Natural killer cell (primary cell): ENCODE measurements around the gene LPO. TPM values are rescaled to one million over a fixed set of nuclear protein-coding genes. Genes with fewer than 3 reads are reported as not detected.

ENCODE experiments used
- ATAC-seq, 3 donors: fragments of 150-1000 bp in 2 of 3; fragments of 200-7000 bp in 1 of 3; cut with Tn5 transposase; 1 replicate in 1 of 3; 2 replicates in 2 of 3; pipeline ENCODE4 v1.10.0; 2021; ENCODE audit warnings: mild to moderate bottlenecking in 2 of 3, moderate library complexity in 2 of 3
- DNase-seq, 2 donors: peaks; one replicate each; pipeline versions ENCODE4 v3.0.0 to v3.0.0-alpha.2; 2013 to 2021; ENCODE audit warnings: mixed read lengths in 1 of 2
- H3K27ac ChIP-seq: one replicate; pipeline ENCODE4 v1.5.1; 2013; ENCODE audit warnings: mild to moderate bottlenecking, low read length
- H3K27me3 ChIP-seq: one replicate; pipeline ENCODE4 v1.6.1; 2013; ENCODE audit warnings: low read length; ENCODE audit not compliant: control insufficient read depth, insufficient read depth
- H3K36me3 ChIP-seq: one replicate; pipeline ENCODE4 v1.6.1; 2013; ENCODE audit warnings: low read length; ENCODE audit not compliant: control insufficient read depth, insufficient read depth
- H3K4me1 ChIP-seq: one replicate; pipeline ENCODE4 v1.6.1; 2013; ENCODE audit warnings: low read length; ENCODE audit not compliant: control insufficient read depth, insufficient read depth
- H3K4me3 ChIP-seq: one replicate; pipeline ENCODE4 v1.5.1; 2013; ENCODE audit warnings: low read length
- H3K9me3 ChIP-seq: one replicate; pipeline ENCODE4 v1.6.1; 2013; ENCODE audit warnings: low read length; ENCODE audit not compliant: control insufficient read depth, insufficient read depth
- H3K27ac Mint-ChIP-seq, 2 donors: one replicate each; pipeline ENCODE4 v1.8.0; 2022; ENCODE audit warnings: mild to moderate bottlenecking in 2 of 2, mixed read lengths in 2 of 2, moderate library complexity in 1 of 2
- H3K27me3 Mint-ChIP-seq, 2 donors: one replicate each; pipeline ENCODE4 v1.8.0; 2022; ENCODE audit warnings: low read depth in 2 of 2, mixed read lengths in 2 of 2
- H3K36me3 Mint-ChIP-seq: one replicate; pipeline ENCODE4 v1.8.0; 2022; ENCODE audit warnings: mixed read lengths
- H3K4me1 Mint-ChIP-seq, 2 donors: one replicate each; pipeline ENCODE4 v1.8.0; 2022; ENCODE audit warnings: mixed read lengths in 2 of 2
- H3K4me3 Mint-ChIP-seq: one replicate; pipeline ENCODE4 v1.8.0; 2022; ENCODE audit warnings: mild to moderate bottlenecking, moderate library complexity, mixed read lengths
- H3K9me3 Mint-ChIP-seq, 2 donors: one replicate each; pipeline ENCODE4 v1.8.0; 2022; ENCODE audit warnings: mixed read lengths in 2 of 2
- CTCF ChIP-seq: fragments of 200-600 bp; IDR thresholded peaks from one replicate; pipeline ENCODE4 v1.8.0; 2022; ENCODE audit warnings: antibody characterized with exemption
- WGBS: methylation state at CpG from one replicate; pipeline ENCODE4 v1.1.7; 2013; ENCODE audit warnings: missing lambda C conversion rate; ENCODE audit not compliant: insufficient coverage; 5-methylcytosine and 5-hydroxymethylcytosine counted together
- intact Hi-C: fragments of 100-400 bp; cut with micrococcal nuclease; formaldehyde crosslinking; loops from one replicate; pipeline ENCODE4 v1.14.2; 2022
- total RNA-seq, 4 donors: library from RNA; stranded (reverse); fragments of 120-200 nt in 1 of 4; gene quantifications; one replicate each; pipeline versions ENCODE4 v1.2.3 to v1.2.4, GENCODE V29; 2013 to 2022

The LPO gene
- total RNA-seq, 3 donors from 2014 or later (not counting 1 experiment from before 2014, with no cell fraction given): not detected

- H3K36me3 Mint-ChIP-seq: no peaks in the 10 kb centered on the region
Measured at GRCh38 chr17:58315281-58315711, 76.9 kb downstream of the LPO start.

GRCh38 chr17:58315750-58316149, 77.4 kb downstream of the LPO start:
- Mint-ChIP-seq H3K27me3 (no peaks in the 10 kb centered on the region), H3K36me3 (peaks cover 3% of the 10 kb centered on the region), H3K27ac (peak overlapping the region; percentile 62 to 92), H3K4me1 (peaks cover 15 to 27% of the 10 kb centered on the region in 2 donors), H3K4me3 (no peak overlapping the region), H3K9me3 (no peaks in the 10 kb centered on the region)
- no peak for TF ChIP-seq CTCF
- 82% methylated on average over 1 of the region's 4 CpGs for WGBS
- Histone ChIP-seq H3K9me3 (no peaks in the 10 kb centered on the region), H3K4me3 (no peak overlapping the region), H3K27me3 (no peaks in the 10 kb centered on the region), H3K27ac (no peak overlapping the region), H3K36me3 (peaks cover 76% of the 10 kb centered on the region), H3K4me1 (peaks cover 32% of the 10 kb centered on the region)
- intact Hi-C loops: loop anchor here (5.0 kb wide), 1 partner anchor 172 kb away; the partner anchor contains the start of gene HSF5
- DNase-seq: no peak
- no peak for ATAC-seq

More at GRCh38 chr17:58315281-58315711, 76.9 kb downstream of the LPO start:
- intact Hi-C loops: loop anchor here (5.0 kb wide), 1 partner anchor 172 kb away; the partner anchor contains the start of gene HSF5
- ATAC-seq (no peak), DNase-seq (no peak)
- no peaks in the 10 kb centered on the region for H3K9me3 Mint-ChIP-seq
- no peaks in the 10 kb centered on the region for H3K27me3 Mint-ChIP-seq
- WGBS: 97% methylated on average over 6 of the region's 6 CpGs
- Histone ChIP-seq H3K9me3 (no peaks in the 10 kb centered on the region), H3K27me3 (no peaks in the 10 kb centered on the region), H3K4me3 (no peak overlapping the region), H3K4me1 (peaks cover 32% of the 10 kb centered on the region), H3K36me3 (peaks cover 78% of the 10 kb centered on the region), H3K27ac (no peak overlapping the region)
- H3K27ac Mint-ChIP-seq: peak overlapping the region; percentile 51 to 62
- TF ChIP-seq CTCF: no peak
- H3K4me3 Mint-ChIP-seq: no peak overlapping the region
- H3K4me1 Mint-ChIP-seq: peaks cover 15 to 27% of the 10 kb centered on the region in 2 donors

GRCh38 chr17:58316260-58316960, 78.0 kb downstream of the LPO start:
- H3K27me3 ChIP-seq: no peaks in the 10 kb centered on the region
- intact Hi-C loops: loop anchor here (5.0 kb wide), 1 partner anchor 171 kb away; the partner anchor contains the start of gene HSF5
- no peak overlapping the region for H3K27ac ChIP-seq
- Mint-ChIP-seq H3K4me3 (no peak overlapping the region), H3K36me3 (peaks cover 7% of the 10 kb centered on the region), H3K4me1 (peaks cover 15 to 27% of the 10 kb centered on the region in 2 donors), H3K27ac (peak overlapping the region; percentile 90 to 92), H3K27me3 (no peaks in the 10 kb centered on the region), H3K9me3 (no peaks in the 10 kb centered on the region)
- no peak for TF ChIP-seq CTCF
- ATAC-seq: no peak
- H3K36me3 ChIP-seq: peaks cover 73% of the 10 kb centered on the region
- DNase-seq: no peak
- 93% methylated on average over 6 of the region's 8 CpGs for WGBS
- H3K4me3 ChIP-seq: no peak overlapping the region
- no peaks in the 10 kb centered on the region for H3K9me3 ChIP-seq
- H3K4me1 ChIP-seq: peaks cover 32% of the 10 kb centered on the region
